ENCODE measurements around the gene DGKH. TPM values are rescaled to one million over a fixed set of nuclear protein-coding genes. Genes with fewer than 3 reads are reported as not detected.
"Not testable (repeated sequence)": the region's sequence is repeated elsewhere in the genome, so short reads cannot be mapped to it uniquely, and the experiment has no call there.

The DGKH gene
- total RNA-seq, 1 donor from 2014 or later, result 14.5 TPM

- Mint-ChIP-seq H3K4me3 (ENCODE audit: unreplicated experiment) (no peak overlapping the region), H3K4me1 (ENCODE audit: unreplicated experiment) (peaks cover 2% of the 10 kb centered on the region), H3K9me3 (ENCODE audit: unreplicated experiment) (no peaks in the 10 kb centered on the region), H3K36me3 (ENCODE audit: unreplicated experiment) (peaks cover 17% of the 10 kb centered on the region), H3K27ac (ENCODE audit: unreplicated experiment) (no peak overlapping the region), H3K27me3 (ENCODE audit: unreplicated experiment) (no peaks in the 10 kb centered on the region)
- DNase-seq (ENCODE audit: extremely low spot score, unreplicated experiment), result no peak
- TF ChIP-seq CTCF (IDR thresholded peaks at IDR 0.05), result no peak
Observed at GRCh38 chr13:42219051-42219450, 170.6 kb downstream of the DGKH start.

GRCh38 chr13:42219876-42220275, 171.4 kb downstream of the DGKH start:
- Mint-ChIP-seq H3K4me3 (ENCODE audit: unreplicated experiment) (no peak overlapping the region), H3K27ac (ENCODE audit: unreplicated experiment) (no peak overlapping the region)
- TF ChIP-seq CTCF (IDR thresholded peaks at IDR 0.05), result no peak

GRCh38 chr13:42221121-42221765, 172.8 kb downstream of the DGKH start:
- H3K27ac Mint-ChIP-seq (ENCODE audit: unreplicated experiment), result no peak overlapping the region
- no peak overlapping the region for H3K4me3 Mint-ChIP-seq (ENCODE audit: unreplicated experiment)
- H3K36me3 Mint-ChIP-seq (ENCODE audit: unreplicated experiment), result peaks cover 27% of the 10 kb centered on the region
- H3K4me1 Mint-ChIP-seq (ENCODE audit: unreplicated experiment), result no peaks in the 10 kb centered on the region
- H3K9me3 Mint-ChIP-seq (ENCODE audit: unreplicated experiment), result no peaks in the 10 kb centered on the region
- DNase-seq (ENCODE audit: extremely low spot score, unreplicated experiment), result no peak
- TF ChIP-seq CTCF (IDR thresholded peaks at IDR 0.05), result no peak
- no peaks in the 10 kb centered on the region for H3K27me3 Mint-ChIP-seq (ENCODE audit: unreplicated experiment)

More at GRCh38 chr13:42219876-42220275, 171.4 kb downstream of the DGKH start:
- no peaks in the 10 kb centered on the region for H3K27me3 Mint-ChIP-seq (ENCODE audit: unreplicated experiment)
- no peak for DNase-seq (ENCODE audit: extremely low spot score, unreplicated experiment)
- peaks cover 17% of the 10 kb centered on the region for H3K36me3 Mint-ChIP-seq (ENCODE audit: unreplicated experiment)
- no peaks in the 10 kb centered on the region for H3K4me1 Mint-ChIP-seq (ENCODE audit: unreplicated experiment)
- H3K9me3 Mint-ChIP-seq (ENCODE audit: unreplicated experiment), result no peaks in the 10 kb centered on the region

- H3K36me3 Mint-ChIP-seq (ENCODE audit: unreplicated experiment), result peaks cover 28% of the 10 kb centered on the region
- TF ChIP-seq CTCF (IDR thresholded peaks at IDR 0.05), result no peak
- H3K4me1 Mint-ChIP-seq (ENCODE audit: unreplicated experiment), result peaks cover 11% of the 10 kb centered on the region
- no peaks in the 10 kb centered on the region for H3K9me3 Mint-ChIP-seq (ENCODE audit: unreplicated experiment)
- no peak overlapping the region for H3K4me3 Mint-ChIP-seq (ENCODE audit: unreplicated experiment)
- H3K27me3 Mint-ChIP-seq (ENCODE audit: unreplicated experiment), result no peaks in the 10 kb centered on the region
- no peak for DNase-seq (ENCODE audit: extremely low spot score, unreplicated experiment)
- H3K27ac Mint-ChIP-seq (ENCODE audit: unreplicated experiment), result no peak overlapping the region
Observed at GRCh38 chr13:42223681-42224080, 175.2 kb downstream of the DGKH start.

GRCh38 chr13:42225051-42225450, 176.6 kb downstream of the DGKH start:
- peaks cover 26% of the 10 kb centered on the region for H3K36me3 Mint-ChIP-seq (ENCODE audit: unreplicated experiment)
- TF ChIP-seq CTCF (IDR thresholded peaks at IDR 0.05), result no peak
- no peak overlapping the region for H3K27ac Mint-ChIP-seq (ENCODE audit: unreplicated experiment)
- no peak overlapping the region for H3K4me3 Mint-ChIP-seq (ENCODE audit: unreplicated experiment)
- no peaks in the 10 kb centered on the region for H3K9me3 Mint-ChIP-seq (ENCODE audit: unreplicated experiment)
- DNase-seq (ENCODE audit: extremely low spot score, unreplicated experiment), result no peak
- no peaks in the 10 kb centered on the region for H3K27me3 Mint-ChIP-seq (ENCODE audit: unreplicated experiment)
- peaks cover 22% of the 10 kb centered on the region for H3K4me1 Mint-ChIP-seq (ENCODE audit: unreplicated experiment)

GRCh38 chr13:42226759-42227158, 178.3 kb downstream of the DGKH start:
- peaks cover 26% of the 10 kb centered on the region for H3K36me3 Mint-ChIP-seq (ENCODE audit: unreplicated experiment)
- not testable (repeated sequence) for H3K27me3 Mint-ChIP-seq (ENCODE audit: unreplicated experiment); DNase-seq (ENCODE audit: extremely low spot score, unreplicated experiment); H3K9me3 Mint-ChIP-seq (ENCODE audit: unreplicated experiment); H3K4me3 Mint-ChIP-seq (ENCODE audit: unreplicated experiment); H3K27ac Mint-ChIP-seq (ENCODE audit: unreplicated experiment)
- peaks cover 22% of the 10 kb centered on the region for H3K4me1 Mint-ChIP-seq (ENCODE audit: unreplicated experiment)
